GM21381 (cell line): ENCODE measurements around the gene SLC24A4.

Experiments
- ATAC-seq: cut with Tn5 transposase; IDR thresholded peaks from one replicate; pipeline ENCODE4 v1.9.1; 2021; ENCODE audit warnings: mild to moderate bottlenecking, moderate library complexity; ENCODE audit not compliant: unreplicated experiment

SLC24A4 gene

GRCh38 chr14:92538412-92538985 is 215.5 kb downstream of the SLC24A4 start:
- ATAC-seq: peak; percentile 67

- no peak for ATAC-seq
These were observed 216.5 kb downstream of the SLC24A4 start for GRCh38 chr14:92539419-92539818.

- ATAC-seq: no peak
These were observed 216.9 kb downstream of the SLC24A4 start for GRCh38 chr14:92539875-92540274.

- no peak for ATAC-seq
These were observed 217.6 kb downstream of the SLC24A4 start for GRCh38 chr14:92540472-92541048.

- no peak for ATAC-seq
These were observed 220.0 kb downstream of the SLC24A4 start for GRCh38 chr14:92542766-92543554.

GRCh38 chr14:92544051-92544720 is 221.2 kb downstream of the SLC24A4 start:
- no peak for ATAC-seq

- no peak for ATAC-seq
These were observed 223.5 kb downstream of the SLC24A4 start for GRCh38 chr14:92546347-92547053.

GRCh38 chr14:92549105-92549858 is 226.3 kb downstream of the SLC24A4 start:
- no peak for ATAC-seq

GRCh38 chr14:92549859-92550230 is 226.9 kb downstream of the SLC24A4 start:
- no peak for ATAC-seq
